ENCODE measurements around the gene TMC4.

DNA sequence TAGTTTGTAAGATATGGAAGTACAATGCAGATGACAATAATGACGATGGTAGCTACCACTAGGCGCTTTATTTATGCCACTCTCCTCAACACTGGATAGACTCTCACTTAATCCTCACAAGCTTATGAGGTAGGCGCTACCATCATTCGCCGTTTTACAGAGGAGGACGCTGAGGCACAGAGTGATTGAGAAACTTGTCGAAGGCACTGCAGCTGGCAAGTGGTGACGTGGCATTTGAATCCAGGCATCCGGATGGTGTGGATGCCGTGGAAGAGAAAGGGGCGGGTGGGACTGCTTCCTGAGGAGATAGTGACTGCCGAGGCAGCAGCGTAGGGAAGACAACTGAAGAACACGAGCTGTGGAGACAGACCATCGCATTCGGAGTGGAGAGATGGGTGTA, 26.4 kb upstream of the TMC4 start:
- no peak for TF ChIP-seq POLR2A (IDR thresholded peaks at IDR 0.05)
- TF ChIP-seq, protein P1, sequence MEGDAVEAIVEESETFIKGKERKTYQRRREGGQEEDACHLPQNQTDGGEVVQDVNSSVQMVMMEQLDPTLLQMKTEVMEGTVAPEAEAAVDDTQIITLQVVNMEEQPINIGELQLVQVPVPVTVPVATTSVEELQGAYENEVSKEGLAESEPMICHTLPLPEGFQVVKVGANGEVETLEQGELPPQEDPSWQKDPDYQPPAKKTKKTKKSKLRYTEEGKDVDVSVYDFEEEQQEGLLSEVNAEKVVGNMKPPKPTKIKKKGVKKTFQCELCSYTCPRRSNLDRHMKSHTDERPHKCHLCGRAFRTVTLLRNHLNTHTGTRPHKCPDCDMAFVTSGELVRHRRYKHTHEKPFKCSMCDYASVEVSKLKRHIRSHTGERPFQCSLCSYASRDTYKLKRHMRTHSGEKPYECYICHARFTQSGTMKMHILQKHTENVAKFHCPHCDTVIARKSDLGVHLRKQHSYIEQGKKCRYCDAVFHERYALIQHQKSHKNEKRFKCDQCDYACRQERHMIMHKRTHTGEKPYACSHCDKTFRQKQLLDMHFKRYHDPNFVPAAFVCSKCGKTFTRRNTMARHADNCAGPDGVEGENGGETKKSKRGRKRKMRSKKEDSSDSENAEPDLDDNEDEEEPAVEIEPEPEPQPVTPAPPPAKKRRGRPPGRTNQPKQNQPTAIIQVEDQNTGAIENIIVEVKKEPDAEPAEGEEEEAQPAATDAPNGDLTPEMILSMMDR (IDR thresholded peaks at IDR 0.05): no peak

All from Peyer's patch (tissue), 4 donors.